ENCODE results near the gene HK3.

Gene HK3

DNA sequence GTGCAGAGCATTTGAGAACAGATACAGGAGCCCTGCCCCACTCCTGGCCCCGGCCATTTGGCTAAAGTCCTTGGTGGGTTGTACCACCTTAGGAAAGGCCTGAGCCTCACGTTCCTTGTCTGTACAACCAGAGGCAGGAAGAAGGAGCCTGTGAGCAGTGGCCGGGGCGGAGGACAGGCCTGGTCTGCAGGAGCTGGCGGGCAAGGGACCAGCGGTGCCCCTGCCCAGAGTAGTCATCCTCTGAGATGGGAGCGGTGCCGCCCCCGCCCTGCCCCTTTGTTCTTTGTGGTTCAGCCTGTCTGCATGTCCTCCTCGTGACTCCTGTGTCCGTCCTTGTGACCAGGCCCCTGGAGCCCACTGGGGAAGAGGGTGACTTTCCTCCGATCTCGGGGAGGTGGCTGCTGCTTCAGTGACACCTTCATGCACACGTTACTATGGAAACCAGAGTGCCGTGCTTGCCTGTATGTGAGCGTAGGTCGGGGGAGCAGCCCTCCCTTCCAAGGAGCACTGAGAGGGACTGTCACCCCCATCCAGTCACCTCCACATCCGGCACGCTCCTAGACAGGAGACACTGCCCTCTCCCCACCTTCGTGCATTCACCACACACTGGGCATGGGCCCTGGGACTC is 45.9 kb downstream of the HK3 start:
- DNase-seq (ENCODE audit: low read depth): no peak
- no peak overlapping the region for H3K4me3 ChIP-seq (ENCODE audit: control insufficient read depth, low read depth, low read length)
- TF ChIP-seq, protein P1, sequence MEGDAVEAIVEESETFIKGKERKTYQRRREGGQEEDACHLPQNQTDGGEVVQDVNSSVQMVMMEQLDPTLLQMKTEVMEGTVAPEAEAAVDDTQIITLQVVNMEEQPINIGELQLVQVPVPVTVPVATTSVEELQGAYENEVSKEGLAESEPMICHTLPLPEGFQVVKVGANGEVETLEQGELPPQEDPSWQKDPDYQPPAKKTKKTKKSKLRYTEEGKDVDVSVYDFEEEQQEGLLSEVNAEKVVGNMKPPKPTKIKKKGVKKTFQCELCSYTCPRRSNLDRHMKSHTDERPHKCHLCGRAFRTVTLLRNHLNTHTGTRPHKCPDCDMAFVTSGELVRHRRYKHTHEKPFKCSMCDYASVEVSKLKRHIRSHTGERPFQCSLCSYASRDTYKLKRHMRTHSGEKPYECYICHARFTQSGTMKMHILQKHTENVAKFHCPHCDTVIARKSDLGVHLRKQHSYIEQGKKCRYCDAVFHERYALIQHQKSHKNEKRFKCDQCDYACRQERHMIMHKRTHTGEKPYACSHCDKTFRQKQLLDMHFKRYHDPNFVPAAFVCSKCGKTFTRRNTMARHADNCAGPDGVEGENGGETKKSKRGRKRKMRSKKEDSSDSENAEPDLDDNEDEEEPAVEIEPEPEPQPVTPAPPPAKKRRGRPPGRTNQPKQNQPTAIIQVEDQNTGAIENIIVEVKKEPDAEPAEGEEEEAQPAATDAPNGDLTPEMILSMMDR (IDR thresholded peaks at IDR 0.05; ENCODE audit: control insufficient read depth, insufficient read depth, low read depth, low read length, missing control alignments): no peak

GRCh38 chr5:176851871-176852658 is 47.1 kb downstream of the HK3 start:
- no peak for DNase-seq (ENCODE audit: low read depth)
- TF ChIP-seq, protein P1 (IDR thresholded peaks at IDR 0.05; ENCODE audit: control insufficient read depth, insufficient read depth, low read depth, low read length, missing control alignments): no peak
- no peak overlapping the region for H3K4me3 ChIP-seq (ENCODE audit: control insufficient read depth, low read depth, low read length)

- H3K4me3 ChIP-seq (ENCODE audit: control insufficient read depth, low read depth, low read length): no peak overlapping the region
- no peak for DNase-seq (ENCODE audit: low read depth)
- TF ChIP-seq, protein P1 (IDR thresholded peaks at IDR 0.05; ENCODE audit: control insufficient read depth, insufficient read depth, low read depth, low read length, missing control alignments): no peak
Measured at GRCh38 chr5:176851380-176851779, 47.8 kb downstream of the HK3 start.

DNA sequence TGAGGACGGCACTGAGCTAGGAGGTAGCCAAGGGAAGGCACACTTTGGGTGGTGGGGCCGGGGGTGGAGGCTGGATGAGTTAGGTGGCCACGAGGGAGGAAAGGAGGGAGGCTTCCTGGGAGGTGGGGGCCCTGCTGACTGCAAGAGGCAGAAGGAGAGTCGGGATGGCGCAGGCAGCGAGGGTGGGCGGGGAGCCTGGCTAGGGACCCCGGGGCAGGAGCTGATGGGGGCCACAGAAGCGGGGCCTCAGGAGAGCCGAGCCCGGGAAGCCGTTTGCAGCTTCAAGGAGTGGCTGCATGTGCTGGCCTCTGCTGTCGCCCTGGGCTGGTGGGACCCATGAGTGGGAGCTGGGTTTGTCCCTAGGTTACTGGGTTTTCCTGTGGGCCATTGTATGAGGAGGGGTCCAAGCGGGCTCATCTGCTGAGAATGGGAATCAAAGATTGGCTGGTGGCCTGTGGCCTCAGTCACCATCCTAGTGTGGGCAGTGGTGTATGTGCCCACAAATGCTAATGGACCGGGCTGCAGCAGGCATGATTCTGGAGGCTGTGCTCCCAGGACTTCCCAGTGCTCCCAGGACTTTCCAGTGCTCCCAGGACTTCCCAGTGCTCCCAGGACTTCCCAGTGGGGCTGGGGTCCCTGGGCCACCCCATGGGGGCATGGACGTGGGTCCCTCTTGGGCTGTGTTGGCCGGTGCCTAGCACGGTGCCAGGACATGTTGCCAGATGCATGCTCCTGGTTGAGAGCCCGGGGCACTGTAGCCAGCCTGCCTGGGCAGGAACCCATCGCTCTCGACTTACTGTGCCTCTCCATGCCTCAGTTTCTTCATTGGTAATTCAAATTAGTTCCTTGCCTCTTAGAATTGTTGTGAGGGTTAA is 48.5 kb downstream of the HK3 start:
- no peak for DNase-seq (ENCODE audit: low read depth)
- TF ChIP-seq, protein P1 (IDR thresholded peaks at IDR 0.05; ENCODE audit: control insufficient read depth, insufficient read depth, low read depth, low read length, missing control alignments): no peak

GRCh38 chr5:176849611-176850227 is 49.4 kb downstream of the HK3 start:
- no peak for DNase-seq (ENCODE audit: low read depth)
- TF ChIP-seq, protein P1 (IDR thresholded peaks at IDR 0.05; ENCODE audit: control insufficient read depth, insufficient read depth, low read depth, low read length, missing control alignments): no peak
- no peak overlapping the region for H3K4me3 ChIP-seq (ENCODE audit: control insufficient read depth, low read depth, low read length)

More for the DNA sequence above, 48.5 kb downstream of the HK3 start:
- no peak overlapping the region for H3K4me3 ChIP-seq (ENCODE audit: control insufficient read depth, low read depth, low read length)

DNA sequence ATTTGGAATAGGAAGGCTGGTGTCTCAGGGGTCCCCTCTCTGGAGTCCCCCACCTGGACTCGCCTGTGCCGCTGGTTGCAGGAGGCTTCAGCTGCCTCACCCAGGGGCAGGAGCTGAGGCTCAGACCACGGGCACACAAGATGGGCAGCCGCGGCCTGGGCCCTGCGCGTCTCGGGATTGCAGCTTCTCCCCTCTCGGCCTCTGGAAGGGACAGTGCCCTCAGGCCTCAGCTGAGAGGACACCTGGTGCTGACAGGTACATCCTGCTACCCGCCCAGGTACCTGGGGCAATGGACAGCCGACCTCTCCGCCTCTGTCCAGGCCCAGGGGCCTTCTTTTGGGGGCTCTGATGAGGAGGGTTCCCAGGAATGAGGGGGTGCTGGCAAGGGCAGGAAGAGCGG is 50.5 kb downstream of the HK3 start:
- no peak for DNase-seq (ENCODE audit: low read depth)
- TF ChIP-seq, protein P1 (IDR thresholded peaks at IDR 0.05; ENCODE audit: control insufficient read depth, insufficient read depth, low read depth, low read length, missing control alignments): no peak
- no peak overlapping the region for H3K4me3 ChIP-seq (ENCODE audit: control insufficient read depth, low read depth, low read length)
